CD14-positive monocyte (primary cell): ENCODE results near the gene AKAP8L. TPM values are rescaled to one million over a fixed set of nuclear protein-coding genes. Genes with fewer than 3 reads are reported as not detected.

Experiments used
- DNase-seq, 3 donors: peaks; one replicate each; pipeline ENCODE4 v3.0.0-alpha.2; 2011 to 2022
- H2AFZ ChIP-seq: 2 replicates; pipeline ENCODE4 v1.6.0; 2012; ENCODE audit warnings: mild to moderate bottlenecking, low read depth, low read length, inconsistent platforms; ENCODE audit not compliant: insufficient read depth, poor library complexity, severe bottlenecking
- H3K27ac ChIP-seq, 2 donors: 1 replicate in 1 of 2; 2 replicates in 1 of 2; pipeline ENCODE4 v1.5.1; 2012 to 2013; ENCODE audit warnings: low read length in 2 of 2, control low read depth in 1 of 2, inconsistent platforms in 1 of 2, low read depth in 1 of 2, mild to moderate bottlenecking in 1 of 2
- H3K27me3 ChIP-seq, 2 donors: one replicate each; pipeline versions ENCODE4 v1.6.0 to v1.6.1; 2011 to 2013; ENCODE audit warnings: low read length in 2 of 2; ENCODE audit not compliant: control insufficient read depth in 2 of 2, insufficient read depth in 2 of 2
- H3K36me3 ChIP-seq, 2 donors: replicated peaks in 1 of 2; 1 replicate in 1 of 2; 2 replicates in 1 of 2; pipeline versions ENCODE4 v1.5.1 to v1.6.1; 2012 to 2013; ENCODE audit warnings: low read length in 2 of 2, control low read depth in 1 of 2, inconsistent platforms in 1 of 2, mild to moderate bottlenecking in 1 of 2; ENCODE audit not compliant: insufficient read depth in 2 of 2, control insufficient read depth in 1 of 2
- H3K4me1 ChIP-seq, 2 donors: 1 replicate in 1 of 2; 2 replicates in 1 of 2; pipeline versions ENCODE4 v1.5.1 to v1.6.1; 2012 to 2013; ENCODE audit warnings: low read length in 2 of 2, control low read depth in 1 of 2, inconsistent platforms in 1 of 2, mild to moderate bottlenecking in 1 of 2, moderate library complexity in 1 of 2; ENCODE audit not compliant: insufficient read depth in 2 of 2, control insufficient read depth in 1 of 2
- H3K4me2 ChIP-seq: replicated peaks from 2 replicates; pipeline ENCODE3; 2012; ENCODE audit warnings: low read length, moderate library complexity, mild to moderate bottlenecking; ENCODE audit not compliant: poor library complexity, severe bottlenecking; ENCODE audit errors: extremely low read depth
- H3K4me3 ChIP-seq, 3 experiments: fragments of 200-600 bp in 1 of 3; sonication (generic) in 1 of 3; replicated peaks in 1 of 3; 1 replicate in 2 of 3; 2 replicates in 1 of 3; pipeline ENCODE4 v1.5.1; 2011 to 2013; ENCODE audit warnings: low read length in 3 of 3, mild to moderate bottlenecking in 3 of 3, control low read depth in 2 of 3, low read depth in 2 of 3, inconsistent platforms in 1 of 3, moderate library complexity in 1 of 3
- H3K79me2 ChIP-seq: 2 replicates; pipeline ENCODE4 v1.6.0; 2012; ENCODE audit warnings: mild to moderate bottlenecking, control low read depth, inconsistent platforms, low read length, moderate library complexity; ENCODE audit not compliant: insufficient read depth
- H3K9ac ChIP-seq: 2 replicates; pipeline ENCODE4 v1.6.0; 2017; ENCODE audit warnings: low read length, mild to moderate bottlenecking; ENCODE audit not compliant: insufficient read depth, poor library complexity, severe bottlenecking
- H3K9me3 ChIP-seq, 2 donors: replicated peaks in 1 of 2; 1 replicate in 1 of 2; 2 replicates in 1 of 2; pipeline versions ENCODE4 v1.5.1 to v1.6.1; 2012 to 2013; ENCODE audit warnings: low read length in 2 of 2, control low read depth in 1 of 2; ENCODE audit not compliant: control insufficient read depth in 1 of 2, insufficient read depth in 1 of 2
- H4K20me1 ChIP-seq: 2 replicates; pipeline ENCODE4 v1.6.0; 2012; ENCODE audit warnings: mild to moderate bottlenecking, low read length, control low read depth, moderate library complexity; ENCODE audit not compliant: insufficient read depth
- H3K27ac Mint-ChIP-seq, 7 donors: one replicate each; pipeline ENCODE4 v1.8.0; 2020; ENCODE audit warnings: mild to moderate bottlenecking in 7 of 7, mixed read lengths in 7 of 7, moderate library complexity in 6 of 7, inconsistent platforms in 2 of 7
- H3K27me3 Mint-ChIP-seq, 3 donors: one replicate each; pipeline ENCODE4 v1.8.0; 2021 to 2022; ENCODE audit warnings: low read depth in 3 of 3, mild to moderate bottlenecking in 3 of 3, mixed read lengths in 3 of 3, moderate library complexity in 3 of 3, inconsistent platforms in 1 of 3
- H3K36me3 Mint-ChIP-seq, 2 donors: one replicate each; pipeline ENCODE4 v1.8.0; 2020; ENCODE audit warnings: mixed read lengths in 2 of 2, inconsistent platforms in 1 of 2, mild to moderate bottlenecking in 1 of 2
- H3K4me1 Mint-ChIP-seq: one replicate; pipeline ENCODE4 v1.8.0; 2020; ENCODE audit warnings: mild to moderate bottlenecking, mixed read lengths
- H3K4me3 Mint-ChIP-seq, 2 donors: one replicate each; pipeline ENCODE4 v1.8.0; 2020; ENCODE audit warnings: mild to moderate bottlenecking in 2 of 2, mixed read lengths in 2 of 2, moderate library complexity in 1 of 2
- H3K9me3 Mint-ChIP-seq, 7 donors: one replicate each; pipeline ENCODE4 v1.8.0; 2020 to 2022; ENCODE audit warnings: mixed read lengths in 7 of 7, mild to moderate bottlenecking in 6 of 7, moderate library complexity in 6 of 7, inconsistent platforms in 2 of 7
- WGBS: methylation state at CpG from one replicate; pipeline ENCODE4 v1.1.5; 2013; ENCODE audit warnings: missing lambda C conversion rate; ENCODE audit not compliant: insufficient coverage; 5-methylcytosine and 5-hydroxymethylcytosine counted together
- intact Hi-C, 2 donors: fragments of 100-400 bp; cut with micrococcal nuclease; formaldehyde crosslinking; loops; one replicate each; pipeline versions ENCODE4 v1.15.0 to v1.15.1; 2023
- polyA plus RNA-seq, 3 donors: library from polyadenylated mRNA; depleted of rRNA in 1 of 3; unstranded in 2 of 3; stranded (reverse) in 1 of 3; fragments of 300-500 nt in 2 of 3; fragments of >200 nt in 1 of 3; fragmentation: Illumina TruSeq in 2 of 3; gene quantifications; 1 replicate in 2 of 3; 2 replicates in 1 of 3; pipeline ENCODE4 v1.2.3, GENCODE V29; 2012 to 2021
- small RNA-seq: library from RNA; depleted of rRNA; stranded (forward); fragments of <200 nt; gene quantifications from one replicate; pipeline ENCODE3, GENCODE V24; 2012; ENCODE audit warnings: low read depth; ENCODE audit not compliant: insufficient read length
- TF ChIP-seq, protein P1 (sequence below): fragments of 200-600 bp; IDR thresholded peaks from one replicate; pipeline ENCODE4 v1.8.0; 2022; ENCODE audit warnings: antibody characterized with exemption, mild to moderate bottlenecking

AKAP8L gene
- polyA plus RNA-seq, 3 donors = 21.4 to 103 (median 39.0) TPM

GRCh38 chr19:15330801-15331418 lies 87.9 kb downstream of the AKAP8L start:
- H3K9me3 Mint-ChIP-seq = peaks cover 0 to 8% (median 0%) of the 10 kb centered on the region in 7 donors
- Histone ChIP-seq H3K4me2 (peak overlapping the region; percentile 82), H3K4me1 (peaks cover 65 to 77% of the 10 kb centered on the region in 2 donors), H3K9ac (peak overlapping the region; percentile 99), H3K27ac (peak overlapping the region; percentile 81 to 97), H4K20me1 (peaks cover 55% of the 10 kb centered on the region), H3K27me3 (no peaks in the 10 kb centered on the region), H2AFZ (no peak overlapping the region), H3K79me2 (peaks cover 85% of the 10 kb centered on the region), H3K4me3 (peak overlapping the region; percentile 85 to 98 (median 90)), H3K9me3 (no peaks in the 10 kb centered on the region), H3K36me3 (no peaks in the 10 kb centered on the region)
- DNase-seq = peak; percentile 63 to 90 (median 70)
- intact Hi-C loops = loop anchor here in 1 of 2 donors (5.0 to 10.0 kb wide), 2 partner anchors 46 kb away; partner anchors contain the start of gene AKAP8
- H3K4me1 Mint-ChIP-seq = peaks cover 66% of the 10 kb centered on the region
- 15% methylated on average over 6 of the region's 17 CpGs for WGBS
- TF ChIP-seq, protein P1, sequence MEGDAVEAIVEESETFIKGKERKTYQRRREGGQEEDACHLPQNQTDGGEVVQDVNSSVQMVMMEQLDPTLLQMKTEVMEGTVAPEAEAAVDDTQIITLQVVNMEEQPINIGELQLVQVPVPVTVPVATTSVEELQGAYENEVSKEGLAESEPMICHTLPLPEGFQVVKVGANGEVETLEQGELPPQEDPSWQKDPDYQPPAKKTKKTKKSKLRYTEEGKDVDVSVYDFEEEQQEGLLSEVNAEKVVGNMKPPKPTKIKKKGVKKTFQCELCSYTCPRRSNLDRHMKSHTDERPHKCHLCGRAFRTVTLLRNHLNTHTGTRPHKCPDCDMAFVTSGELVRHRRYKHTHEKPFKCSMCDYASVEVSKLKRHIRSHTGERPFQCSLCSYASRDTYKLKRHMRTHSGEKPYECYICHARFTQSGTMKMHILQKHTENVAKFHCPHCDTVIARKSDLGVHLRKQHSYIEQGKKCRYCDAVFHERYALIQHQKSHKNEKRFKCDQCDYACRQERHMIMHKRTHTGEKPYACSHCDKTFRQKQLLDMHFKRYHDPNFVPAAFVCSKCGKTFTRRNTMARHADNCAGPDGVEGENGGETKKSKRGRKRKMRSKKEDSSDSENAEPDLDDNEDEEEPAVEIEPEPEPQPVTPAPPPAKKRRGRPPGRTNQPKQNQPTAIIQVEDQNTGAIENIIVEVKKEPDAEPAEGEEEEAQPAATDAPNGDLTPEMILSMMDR = no peak
- H3K4me3 Mint-ChIP-seq = peak overlapping the region; percentile 98 to 99
- H3K36me3 Mint-ChIP-seq = peaks cover 4 to 8% of the 10 kb centered on the region in 2 donors
- H3K27me3 Mint-ChIP-seq = peaks cover 0 to 6% (median 3%) of the 10 kb centered on the region in 3 donors
- H3K27ac Mint-ChIP-seq = peak overlapping the region; percentile 95 to 99 (median 99)

Small RNA genes lying within 50 kb of the gene (small RNA-seq; reads per million reads assigned to genes)
- gene AC005776.1 (not detected), gene MIR1470 (not detected)

Other genes with a start within 250 kb of the AKAP8L start
- gene NOTCH3, start 218.0 kb downstream of the AKAP8L start, polyA plus RNA-seq = under 1 TPM in 2 of 3 donors, not detected in 1; 0.05 to 0.51 TPM
- 1 to 10 TPM in 2 of 3 donors, under 1 TPM in 1; 0.23 to 1.5 (median 1.4) TPM for gene EPHX3, start 186.5 kb downstream of the AKAP8L start, polyA plus RNA-seq
- 10 to 100 TPM in 1 of 3 donors, 1 to 10 TPM in 2; 3.7 to 19.2 (median 4.2) TPM for gene BRD4, start 86.4 kb downstream of the AKAP8L start, polyA plus RNA-seq
- gene AKAP8, start 39.2 kb downstream of the AKAP8L start, polyA plus RNA-seq = 10 to 100 TPM in 2 of 3 donors, 1 to 10 TPM in 1; 8.0 to 25.9 (median 12.3) TPM
- gene WIZ, start 31.0 kb upstream of the AKAP8L start, polyA plus RNA-seq = 10 to 100 TPM in 1 of 3 donors, under 1 TPM in 2; 0.47 to 13.7 (median 0.51) TPM
- gene RASAL3, start 45.6 kb upstream of the AKAP8L start, polyA plus RNA-seq = 10 to 100 TPM in 2 of 3 donors, 1 to 10 TPM in 1; 4.5 to 45.4 (median 13.6) TPM
- under 1 TPM; 0.03 to 0.32 (median 0.15) TPM for gene PGLYRP2, start 60.5 kb upstream of the AKAP8L start, polyA plus RNA-seq
- gene CYP4F22, start 89.5 kb upstream of the AKAP8L start, polyA plus RNA-seq = 1 to 10 TPM in 1 of 3 donors, under 1 TPM in 2; 0.08 to 1.1 (median 0.33) TPM
- gene CYP4F8, start 196.2 kb upstream of the AKAP8L start, polyA plus RNA-seq = not detected
- gene CYP4F3, start 221.9 kb upstream of the AKAP8L start, polyA plus RNA-seq = 1 to 10 TPM in 1 of 3 donors, under 1 TPM in 2; 0.56 to 1.2 (median 0.92) TPM